Panc1 (cell line): ENCODE data around the gene ERN2.

Source experiments
- CTCF ChIP-seq: fragments of 450-650 bp; IDR thresholded peaks from 2 replicates; pipeline ENCODE4 v1.5.1; 2017; ENCODE audit warnings: mild to moderate bottlenecking
- POLR2AphosphoS5 ChIP-seq: IDR thresholded peaks from 2 replicates; pipeline ENCODE4 v1.6.1; 2012; ENCODE audit warnings: mild to moderate bottlenecking, low read depth, low read length, moderate library complexity
- REST ChIP-seq, 2 experiments: IDR thresholded peaks; 2 replicates each; pipeline ENCODE4 v1.6.1; 2011 to 2012; ENCODE audit warnings: low read depth in 2 of 2, control low read depth in 1 of 2, low read length in 1 of 2, mild to moderate bottlenecking in 1 of 2, moderate library complexity in 1 of 2; ENCODE audit not compliant: insufficient read depth in 1 of 2

- TF ChIP-seq CTCF, result no peak
- TF ChIP-seq POLR2AphosphoS5, result no peak; the same call in 1 of the 2 replicates
- no peak for TF ChIP-seq REST (IDR thresholded peaks at IDR 0.05; ENCODE audit: insufficient read depth in 1 of 2, low read depth in 2 of 2, low read length in 1 of 2)
Measured at GRCh38 chr16:23691483-23692189, 21.4 kb downstream of the ERN2 start.
